CD4-positive, alpha-beta T cell (primary cell): ENCODE results near the gene PNPO. TPM values are rescaled to one million over a fixed set of nuclear protein-coding genes. Genes with fewer than 3 reads are reported as not detected.

Experiments
- ATAC-seq: fragments of 200-7000 bp; cut with Tn5 transposase; one replicate; pipeline ENCODE4 v1.10.0; 2022; ENCODE audit warnings: mild to moderate bottlenecking; ENCODE audit not compliant: poor library complexity
- CTCF ChIA-PET: fragments of 350-600 bp; sonication (Branson Sonifier 250); formaldehyde crosslinking; loops from one replicate; lab custom pipeline; 2021; ENCODE audit warnings: antibody characterized with exemption, inconsistent platforms; lab: Charles Lee
- POLR2A ChIA-PET: fragments of 350-600 bp; sonication (Branson Sonifier 250); formaldehyde crosslinking; loops from one replicate; lab custom pipeline; 2021; ENCODE audit warnings: antibody characterized with exemption, inconsistent platforms; lab: Charles Lee
- DNase-seq, 14 experiments: peaks; one replicate each; pipeline ENCODE4 v3.0.0-alpha.2; 2013 to 2020; ENCODE audit warnings: mixed read lengths in 2 of 14
- H3K27ac ChIP-seq, 2 donors: one replicate each; pipeline versions ENCODE4 v1.5.1 to v1.7.0; 2013; ENCODE audit warnings: low read length in 2 of 2, low read depth in 1 of 2, mild to moderate bottlenecking in 1 of 2
- H3K27me3 ChIP-seq, 2 experiments: 1 replicate in 1 of 2; 2 replicates in 1 of 2; pipeline versions ENCODE4 v1.6.1 to v1.7.0; 2013; ENCODE audit warnings: low read length in 2 of 2, control low read depth in 1 of 2, mild to moderate bottlenecking in 1 of 2, moderate library complexity in 1 of 2; ENCODE audit not compliant: insufficient read depth in 2 of 2, control insufficient read depth in 1 of 2
- H3K36me3 ChIP-seq: one replicate; pipeline ENCODE4 v1.6.1; 2013; ENCODE audit warnings: low read length, control low read depth; ENCODE audit not compliant: insufficient read depth
- H3K4me1 ChIP-seq: one replicate; pipeline ENCODE4 v1.6.1; 2013; ENCODE audit warnings: low read length, control low read depth; ENCODE audit not compliant: insufficient read depth
- H3K4me3 ChIP-seq: one replicate; pipeline ENCODE4 v1.5.1; 2013; ENCODE audit warnings: mild to moderate bottlenecking, low read length, moderate library complexity
- H3K9me3 ChIP-seq, 2 experiments: 1 replicate in 1 of 2; 2 replicates in 1 of 2; pipeline versions ENCODE4 v1.6.1 to v1.7.0; 2013; ENCODE audit warnings: low read length in 2 of 2, mild to moderate bottlenecking in 2 of 2, control low read depth in 1 of 2, moderate library complexity in 1 of 2; ENCODE audit not compliant: control insufficient read depth in 1 of 2, insufficient read depth in 1 of 2
- H3K27ac Mint-ChIP-seq: one replicate; pipeline ENCODE4 v1.8.0; 2020; ENCODE audit warnings: mixed read lengths
- H3K27me3 Mint-ChIP-seq: one replicate; pipeline ENCODE4 v1.8.0; 2021; ENCODE audit warnings: mixed read lengths
- H3K36me3 Mint-ChIP-seq: one replicate; pipeline ENCODE4 v1.8.0; 2021; ENCODE audit warnings: low read depth, mixed read lengths
- H3K4me1 Mint-ChIP-seq: one replicate; pipeline ENCODE4 v1.8.0; 2021; ENCODE audit warnings: low read depth, mixed read lengths
- H3K4me3 Mint-ChIP-seq: one replicate; pipeline ENCODE4 v1.8.0; 2020; ENCODE audit warnings: mild to moderate bottlenecking, mixed read lengths
- H3K9me3 Mint-ChIP-seq: one replicate; pipeline ENCODE4 v1.8.0; 2020; ENCODE audit warnings: mixed read lengths
- intact Hi-C, 2 experiments: fragments of 100-400 bp; cut with DNase I in 1 of 2; cut with micrococcal nuclease in 1 of 2; formaldehyde crosslinking; loops; one replicate each; pipeline versions ENCODE4 v1.15.1 to v1.9.0; 2023 to 2025; cut with DNase I, micrococcal nuclease
- polyA plus RNA-seq, 2 donors: library from polyadenylated mRNA; unstranded; fragments of 120-200 nt; gene quantifications; one replicate each; pipeline ENCODE4 v1.2.1, GENCODE V29; 2013
- total RNA-seq, 174 experiments: library from RNA in 2 of 174; stranded (reverse) in 2 of 174; gene quantifications; one replicate each; pipeline ENCODE4 v1.2.3 and lab custom pipeline; 2021 to 2026
- TF ChIP-seq, protein P1 (sequence below): fragments of 200-600 bp; IDR thresholded peaks from one replicate; pipeline ENCODE4 v1.8.0; 2022; ENCODE audit warnings: antibody characterized with exemption, mild to moderate bottlenecking

Gene PNPO
- 1 to 10 TPM; 2.2 to 2.4 TPM for total RNA-seq
- polyA plus RNA-seq (2013, experiment 1 of 2): 9.2 TPM
- 9.0 TPM for polyA plus RNA-seq (2013, experiment 2 of 2)
- total RNA-seq (lab: John Stamatoyannopoulos, UW): 4.5 to 76.8 (median 14.3) reads per million in 172 experiments

GRCh38 chr17:47941246-47942095, at the start of gene PNPO:
TSS of gene PNPO (plus strand) at chr17:47941571. CDS start at chr17:47941676, 105 bp downstream.
- no peaks in the 10 kb centered on the region for H3K9me3 Mint-ChIP-seq
- Histone ChIP-seq H3K9me3 (no peaks in the 10 kb centered on the region), H3K36me3 (peaks cover 24% of the 10 kb centered on the region), H3K27me3 (no peaks in the 10 kb centered on the region), H3K4me3 (peak within 1 kb of the TSS; percentile 97), H3K4me1 (peaks cover 45% of the 10 kb centered on the region), H3K27ac (peak within 1 kb of the TSS; percentile 66 to 82)
- DNase-seq (peak; percentile 83 to 98 (median 88)), ATAC-seq (peak; percentile 98)
- ChIA-PET POLR2A (interaction anchor here (0.5 to 2.7 kb wide), 17 partner anchors 9 to 849 kb away, joined by 3 to 49 read pairs (median 4); partner anchors contain the start of genes CDK5RAP3, EFCAB13, LRRC46 and MRPL10), CTCF (interaction anchor here (1.2 to 4.0 kb wide), 5 partner anchors 8 to 100 kb away, joined by 3 to 35 read pairs (median 9); partner anchors contain the start of genes CDK5RAP3 and SCRN2)
- peaks cover 36% of the 10 kb centered on the region for H3K4me1 Mint-ChIP-seq
- peak within 1 kb of the TSS; percentile 87 for H3K4me3 Mint-ChIP-seq
- peak within 1 kb of the TSS; percentile 8 for H3K27ac Mint-ChIP-seq
- H3K27me3 Mint-ChIP-seq: no peaks in the 10 kb centered on the region
- peaks cover 19% of the 10 kb centered on the region for H3K36me3 Mint-ChIP-seq
- TF ChIP-seq, protein P1, sequence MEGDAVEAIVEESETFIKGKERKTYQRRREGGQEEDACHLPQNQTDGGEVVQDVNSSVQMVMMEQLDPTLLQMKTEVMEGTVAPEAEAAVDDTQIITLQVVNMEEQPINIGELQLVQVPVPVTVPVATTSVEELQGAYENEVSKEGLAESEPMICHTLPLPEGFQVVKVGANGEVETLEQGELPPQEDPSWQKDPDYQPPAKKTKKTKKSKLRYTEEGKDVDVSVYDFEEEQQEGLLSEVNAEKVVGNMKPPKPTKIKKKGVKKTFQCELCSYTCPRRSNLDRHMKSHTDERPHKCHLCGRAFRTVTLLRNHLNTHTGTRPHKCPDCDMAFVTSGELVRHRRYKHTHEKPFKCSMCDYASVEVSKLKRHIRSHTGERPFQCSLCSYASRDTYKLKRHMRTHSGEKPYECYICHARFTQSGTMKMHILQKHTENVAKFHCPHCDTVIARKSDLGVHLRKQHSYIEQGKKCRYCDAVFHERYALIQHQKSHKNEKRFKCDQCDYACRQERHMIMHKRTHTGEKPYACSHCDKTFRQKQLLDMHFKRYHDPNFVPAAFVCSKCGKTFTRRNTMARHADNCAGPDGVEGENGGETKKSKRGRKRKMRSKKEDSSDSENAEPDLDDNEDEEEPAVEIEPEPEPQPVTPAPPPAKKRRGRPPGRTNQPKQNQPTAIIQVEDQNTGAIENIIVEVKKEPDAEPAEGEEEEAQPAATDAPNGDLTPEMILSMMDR: no peak
- intact Hi-C loops: loop anchor here (1.0 to 2.0 kb wide), 5 partner anchors 29 to 111 kb away; partner anchors contain the start of genes CDK5RAP3 (in 1 of the 2), LRRC46 (in 1 of the 2), MRPL10 (in 1 of the 2) and SP2 (in 1 of the 2)

- Histone ChIP-seq H3K27ac (peak overlapping the region; percentile 69 to 81), H3K27me3 (no peaks in the 10 kb centered on the region), H3K4me3 (peak overlapping the region; percentile 74), H3K9me3 (no peaks in the 10 kb centered on the region), H3K4me1 (peaks cover 36% of the 10 kb centered on the region), H3K36me3 (peaks cover 18% of the 10 kb centered on the region)
- DNase-seq: no peak
- Mint-ChIP-seq H3K4me3 (peak overlapping the region; percentile 100), H3K36me3 (peaks cover 38% of the 10 kb centered on the region), H3K27ac (peak overlapping the region; percentile 94), H3K4me1 (peaks cover 58% of the 10 kb centered on the region), H3K9me3 (no peaks in the 10 kb centered on the region), H3K27me3 (no peaks in the 10 kb centered on the region)
- CTCF ChIA-PET: interaction anchor here (0.8 to 2.8 kb wide), 7 partner anchors 52 to 75 kb away, joined by 4 to 20 read pairs (median 6); partner anchors contain the start of genes OSBPL7 and SCRN2
- TF ChIP-seq, protein P1: no peak
- intact Hi-C loops: loop anchor here (1.0 to 5.0 kb wide), 6 partner anchors 47 to 723 kb away; partner anchors contain the start of genes CDK5RAP3 (in 1 of the 2), HOXB8 (in 1 of the 2), LRRC46 (in 1 of the 2) and MRPL10 (in 1 of the 2)
- no peak for ATAC-seq
- POLR2A ChIA-PET: interaction anchor here (0.6 to 2.1 kb wide), 40 partner anchors 9 to 998 kb away, joined by 3 to 56 read pairs (median 5); partner anchors contain the start of genes ATP5MC1, CDK5RAP3, KPNB1 and LRRC46
Observed at GRCh38 chr17:47894498-47895346, 46.6 kb upstream of the PNPO start.
